Panc1 (cell line): ENCODE data around the gene NDUFA12.

ENCODE experiments used
- CTCF ChIP-seq: fragments of 450-650 bp; IDR thresholded peaks from 2 replicates; pipeline ENCODE4 v1.5.1; 2017; ENCODE audit warnings: mild to moderate bottlenecking
- POLR2AphosphoS5 ChIP-seq: IDR thresholded peaks from 2 replicates; pipeline ENCODE4 v1.6.1; 2012; ENCODE audit warnings: mild to moderate bottlenecking, low read depth, low read length, moderate library complexity
- TCF7L2 ChIP-seq: IDR thresholded peaks from 2 replicates; pipeline ENCODE4 v1.6.1; 2011; ENCODE audit warnings: mild to moderate bottlenecking, low read depth, low read length, inconsistent platforms
- TF ChIP-seq, protein P1 (sequence below), 2 experiments: IDR thresholded peaks; 2 replicates each; pipeline ENCODE4 v1.6.1; 2011 to 2012; ENCODE audit warnings: low read depth in 2 of 2, control low read depth in 1 of 2, low read length in 1 of 2, mild to moderate bottlenecking in 1 of 2, moderate library complexity in 1 of 2; ENCODE audit not compliant: insufficient read depth in 1 of 2

GRCh38 chr12:94994312-94994711, 9.2 kb downstream of the NDUFA12 start:
- TF ChIP-seq POLR2AphosphoS5 (no peak), CTCF (no peak), TCF7L2 (no peak)
- TF ChIP-seq, protein P1, sequence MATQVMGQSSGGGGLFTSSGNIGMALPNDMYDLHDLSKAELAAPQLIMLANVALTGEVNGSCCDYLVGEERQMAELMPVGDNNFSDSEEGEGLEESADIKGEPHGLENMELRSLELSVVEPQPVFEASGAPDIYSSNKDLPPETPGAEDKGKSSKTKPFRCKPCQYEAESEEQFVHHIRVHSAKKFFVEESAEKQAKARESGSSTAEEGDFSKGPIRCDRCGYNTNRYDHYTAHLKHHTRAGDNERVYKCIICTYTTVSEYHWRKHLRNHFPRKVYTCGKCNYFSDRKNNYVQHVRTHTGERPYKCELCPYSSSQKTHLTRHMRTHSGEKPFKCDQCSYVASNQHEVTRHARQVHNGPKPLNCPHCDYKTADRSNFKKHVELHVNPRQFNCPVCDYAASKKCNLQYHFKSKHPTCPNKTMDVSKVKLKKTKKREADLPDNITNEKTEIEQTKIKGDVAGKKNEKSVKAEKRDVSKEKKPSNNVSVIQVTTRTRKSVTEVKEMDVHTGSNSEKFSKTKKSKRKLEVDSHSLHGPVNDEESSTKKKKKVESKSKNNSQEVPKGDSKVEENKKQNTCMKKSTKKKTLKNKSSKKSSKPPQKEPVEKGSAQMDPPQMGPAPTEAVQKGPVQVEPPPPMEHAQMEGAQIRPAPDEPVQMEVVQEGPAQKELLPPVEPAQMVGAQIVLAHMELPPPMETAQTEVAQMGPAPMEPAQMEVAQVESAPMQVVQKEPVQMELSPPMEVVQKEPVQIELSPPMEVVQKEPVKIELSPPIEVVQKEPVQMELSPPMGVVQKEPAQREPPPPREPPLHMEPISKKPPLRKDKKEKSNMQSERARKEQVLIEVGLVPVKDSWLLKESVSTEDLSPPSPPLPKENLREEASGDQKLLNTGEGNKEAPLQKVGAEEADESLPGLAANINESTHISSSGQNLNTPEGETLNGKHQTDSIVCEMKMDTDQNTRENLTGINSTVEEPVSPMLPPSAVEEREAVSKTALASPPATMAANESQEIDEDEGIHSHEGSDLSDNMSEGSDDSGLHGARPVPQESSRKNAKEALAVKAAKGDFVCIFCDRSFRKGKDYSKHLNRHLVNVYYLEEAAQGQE (IDR thresholded peaks at IDR 0.05; ENCODE audit: insufficient read depth in 1 of 2, low read depth in 2 of 2, low read length in 1 of 2), result no peak
